Body of pancreas (tissue), 4 donors: ENCODE measurements around the gene GRID1.

Experiments
- POLR2A ChIP-seq, 3 donors: fragments of 450-650 bp; IDR thresholded peaks; one replicate each; pipeline ENCODE4 v1.6.1; 2016; ENCODE audit warnings: antibody characterized with exemption in 3 of 3, mild to moderate bottlenecking in 2 of 3
- TF ChIP-seq, protein P1 (sequence below), 7 experiments: fragments of 450-650 bp in 4 of 7; fragments of 200-600 bp in 3 of 7; sonication (generic) in 3 of 7; IDR thresholded peaks; one replicate each; pipeline ENCODE4 v1.5.1; 2016 to 2019; ENCODE audit warnings: antibody characterized with exemption in 7 of 7

- TF ChIP-seq, protein P1, sequence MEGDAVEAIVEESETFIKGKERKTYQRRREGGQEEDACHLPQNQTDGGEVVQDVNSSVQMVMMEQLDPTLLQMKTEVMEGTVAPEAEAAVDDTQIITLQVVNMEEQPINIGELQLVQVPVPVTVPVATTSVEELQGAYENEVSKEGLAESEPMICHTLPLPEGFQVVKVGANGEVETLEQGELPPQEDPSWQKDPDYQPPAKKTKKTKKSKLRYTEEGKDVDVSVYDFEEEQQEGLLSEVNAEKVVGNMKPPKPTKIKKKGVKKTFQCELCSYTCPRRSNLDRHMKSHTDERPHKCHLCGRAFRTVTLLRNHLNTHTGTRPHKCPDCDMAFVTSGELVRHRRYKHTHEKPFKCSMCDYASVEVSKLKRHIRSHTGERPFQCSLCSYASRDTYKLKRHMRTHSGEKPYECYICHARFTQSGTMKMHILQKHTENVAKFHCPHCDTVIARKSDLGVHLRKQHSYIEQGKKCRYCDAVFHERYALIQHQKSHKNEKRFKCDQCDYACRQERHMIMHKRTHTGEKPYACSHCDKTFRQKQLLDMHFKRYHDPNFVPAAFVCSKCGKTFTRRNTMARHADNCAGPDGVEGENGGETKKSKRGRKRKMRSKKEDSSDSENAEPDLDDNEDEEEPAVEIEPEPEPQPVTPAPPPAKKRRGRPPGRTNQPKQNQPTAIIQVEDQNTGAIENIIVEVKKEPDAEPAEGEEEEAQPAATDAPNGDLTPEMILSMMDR (IDR thresholded peaks at IDR 0.05): no peak
- no peak for TF ChIP-seq POLR2A (IDR thresholded peaks at IDR 0.05)
Observed at GRCh38 chr10:86017841-86018734, 348.5 kb downstream of the GRID1 start.
